ENCODE results near the gene CYP20A1. TPM values are rescaled to one million over a fixed set of nuclear protein-coding genes. Genes with fewer than 3 reads are reported as not detected.
"Not testable (repeated sequence)": the region's sequence is repeated elsewhere in the genome, so short reads cannot be mapped to it uniquely, and the experiment has no call there.

Gene CYP20A1
- total RNA-seq = 10 to 100 TPM; 12.7 to 16.2 TPM
- long read RNA-seq, transcript CYP20A1-207 (11 exons, 1,359 nt) = minor isoform, 5 of 20 reads
- long read RNA-seq, transcript CYP20A1-201 (13 exons, 1,949 nt) = major isoform, 6 of 20 reads
- long read RNA-seq, partial matches to known transcripts = 3 of 20 reads
- long read RNA-seq, other reads (novel, unspliced or antisense) = 4 of 20 reads

GRCh38 chr2:203238704-203239526, at the start of gene CYP20A1:
Gene CYP20A1, plus strand, starts transcription at chr2:203239018. Its CDS starts 45 bp downstream, at chr2:203239063.
- DNase-seq = peak; percentile 98

DNA sequence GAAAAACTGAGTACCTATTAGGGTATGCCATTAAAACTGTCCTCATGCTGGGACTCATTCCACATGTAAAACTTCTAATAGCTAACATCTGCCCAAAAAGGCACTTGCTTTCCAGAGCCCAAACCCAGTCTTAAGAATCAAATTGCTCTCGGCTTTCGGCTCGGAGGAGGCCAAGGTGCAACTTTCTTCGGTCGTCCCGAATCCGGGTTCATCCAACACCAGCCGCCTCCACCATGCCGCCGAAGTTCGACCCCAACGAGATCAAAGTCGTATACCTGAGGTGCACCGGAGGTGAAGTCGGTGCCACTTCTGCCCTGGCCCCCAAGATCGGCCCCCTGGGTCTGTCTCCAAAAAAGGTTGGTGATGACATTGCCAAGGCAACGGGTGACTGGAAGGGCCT, 48.3 kb upstream of the CYP20A1 start:
- ATAC-seq; intact Hi-C loops (cut with DNase I); DNase-seq: not testable (repeated sequence)

More at GRCh38 chr2:203238704-203239526, at the start of gene CYP20A1:
- peak; percentile 98 to 99 for ATAC-seq
- intact Hi-C loops (cut with DNase I) = no loop called here

GRCh38 chr2:203191026-203191425, 47.8 kb upstream of the CYP20A1 start:
- intact Hi-C loops (cut with DNase I); DNase-seq: not testable (repeated sequence)

GRCh38 chr2:203191961-203192360, 46.9 kb upstream of the CYP20A1 start:
- intact Hi-C loops (cut with DNase I) = no loop called here
- DNase-seq (no peak), ATAC-seq (no peak)

More at GRCh38 chr2:203191026-203191425, 47.8 kb upstream of the CYP20A1 start:
- ATAC-seq = not testable (repeated sequence)

GRCh38 chr2:203195331-203196036, 43.3 kb upstream of the CYP20A1 start:
- intact Hi-C loops (cut with DNase I) = no loop called here
- no peak for ATAC-seq
- no peak for DNase-seq

DNA sequence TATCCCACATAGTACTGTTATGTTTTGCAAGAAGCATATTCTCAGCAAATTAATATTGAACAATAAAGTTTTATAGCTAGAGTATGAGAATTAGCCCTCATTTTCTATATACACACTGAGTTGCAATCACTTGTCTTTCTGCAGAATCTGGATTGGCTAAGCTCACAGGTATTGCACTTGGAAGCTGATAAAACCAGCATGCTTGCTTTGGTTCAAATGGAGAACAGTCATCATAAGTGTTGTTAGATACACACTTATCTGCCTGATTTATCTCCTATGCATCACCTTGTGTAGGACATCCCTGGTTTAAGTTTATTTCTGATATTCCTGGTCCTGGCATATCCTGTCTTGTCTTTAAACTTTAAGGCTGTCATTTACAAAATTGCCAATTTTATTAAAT, 38.0 kb upstream of the CYP20A1 start:
- ATAC-seq (no peak), DNase-seq (no peak)
- intact Hi-C loops (cut with DNase I) = no loop called here

DNA sequence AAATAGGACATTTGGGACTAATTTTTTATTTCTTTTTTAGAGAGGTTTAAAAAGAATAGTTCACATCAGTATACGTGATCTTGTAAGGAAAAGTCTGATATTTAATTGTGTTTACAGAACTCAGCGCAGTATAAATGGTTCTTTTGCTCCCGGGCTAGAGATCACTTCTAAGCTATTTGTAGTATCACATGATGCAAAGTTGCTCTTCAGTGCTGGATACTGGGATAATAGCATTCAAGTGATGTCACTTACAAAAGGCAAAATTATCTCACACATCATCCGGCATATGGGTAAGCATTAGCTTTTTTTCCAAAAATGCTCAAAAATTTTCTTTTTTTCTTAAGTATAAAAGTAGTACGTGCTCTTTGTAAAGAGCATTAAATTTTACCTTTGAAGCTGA, 37.4 kb upstream of the CYP20A1 start:
- DNase-seq (no peak), ATAC-seq (no peak)
- intact Hi-C loops (cut with DNase I) = no loop called here

DNA sequence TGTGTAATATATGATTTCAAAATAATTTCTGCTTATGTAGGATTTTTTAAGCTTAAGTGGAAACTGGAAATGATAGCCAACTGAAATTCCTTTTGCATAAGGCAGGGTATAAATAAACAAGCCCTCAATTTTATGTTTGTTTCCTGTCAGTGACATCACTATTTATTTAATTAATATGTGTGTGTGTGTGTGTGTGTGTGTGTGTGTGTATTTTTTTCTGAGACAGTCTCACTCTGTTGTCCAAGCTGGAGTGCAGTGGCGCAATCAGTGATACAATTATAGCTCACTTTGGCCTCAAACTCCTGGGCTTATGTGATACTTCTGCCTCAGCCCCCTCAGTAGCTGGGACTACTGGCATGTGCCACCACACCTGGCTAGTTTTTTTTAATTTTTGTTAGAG, 29.3 kb upstream of the CYP20A1 start:
- ATAC-seq = no peak
- no peak for DNase-seq
- intact Hi-C loops (cut with DNase I) = no loop called here

GRCh38 chr2:203225423-203226039, 13.3 kb upstream of the CYP20A1 start:
- peak in 1 of 2 donors; percentile 26 for ATAC-seq
- intact Hi-C loops (cut with DNase I) = loop anchor here in 1 of 2 donors (5.0 kb wide), 1 partner anchor 227 kb away; no protein-coding TSS in a partner anchor

DNA sequence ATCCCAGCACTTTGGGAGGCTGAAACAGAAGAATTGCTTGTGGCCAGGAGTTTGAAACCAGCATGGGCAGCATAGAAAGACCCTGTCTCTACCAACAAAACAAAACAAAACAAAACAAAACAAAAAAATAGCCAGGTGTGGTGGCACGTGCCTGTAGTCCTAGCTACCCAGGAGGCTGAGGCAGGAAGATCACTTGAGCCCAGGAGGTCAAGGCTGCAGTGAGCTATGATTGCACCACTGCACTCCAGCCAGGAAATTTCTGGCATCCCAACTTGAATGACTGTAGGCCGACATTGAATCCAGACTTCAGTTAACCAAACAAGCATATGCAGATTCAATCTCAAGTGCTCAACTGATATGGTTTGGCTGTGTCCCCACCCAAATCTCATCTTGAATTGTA, 9.1 kb upstream of the CYP20A1 start:
- intact Hi-C loops (cut with DNase I) = loop anchor here in 1 of 2 donors (5.0 kb wide), 1 partner anchor 223 kb away; no protein-coding TSS in a partner anchor
- not testable (repeated sequence) for ATAC-seq, DNase-seq

More at GRCh38 chr2:203225423-203226039, 13.3 kb upstream of the CYP20A1 start:
- no peak for DNase-seq

DNA sequence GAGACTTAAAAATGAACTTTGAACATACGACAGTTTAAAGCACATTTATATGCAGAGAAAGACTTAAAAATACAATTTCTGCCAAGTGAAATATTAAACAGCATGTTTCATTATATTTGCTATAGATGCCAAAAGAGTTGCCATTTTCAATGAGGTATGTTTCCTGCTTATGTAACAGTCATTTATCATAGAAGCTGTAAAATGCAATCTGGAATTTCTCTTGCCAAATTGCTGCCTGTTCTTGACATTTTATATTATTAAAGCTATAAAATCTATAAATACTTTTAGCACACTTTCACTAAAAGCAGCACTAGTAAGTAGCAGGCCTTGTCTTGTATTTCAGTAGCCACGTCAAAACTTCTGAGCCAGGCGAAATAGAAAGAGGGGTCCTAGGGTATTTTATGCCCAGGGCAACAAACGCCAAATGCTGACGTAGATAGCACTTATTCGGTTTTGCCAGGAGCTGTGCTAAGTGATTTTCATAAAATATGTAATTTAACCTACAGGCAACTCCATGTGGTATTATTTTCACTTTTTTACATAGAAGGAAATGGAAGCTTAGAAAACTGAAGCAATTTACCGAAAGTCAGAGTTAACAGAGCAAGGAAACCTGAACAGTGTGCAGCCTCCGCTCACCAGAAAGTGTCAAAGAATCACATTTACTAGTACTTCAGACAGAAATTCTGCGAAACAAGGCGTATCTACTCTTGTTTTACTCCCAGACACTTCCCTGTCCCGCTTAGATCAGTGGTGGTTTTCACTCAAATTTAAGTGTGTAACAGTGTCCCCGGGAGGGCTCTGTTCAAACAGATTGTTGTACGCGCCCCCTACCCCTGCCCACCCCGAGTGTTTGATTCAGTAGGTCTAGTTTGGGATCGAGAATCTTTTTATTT, 1.2 kb upstream of the CYP20A1 start:
- ATAC-seq (no peak), DNase-seq (no peak)
- intact Hi-C loops (cut with DNase I) = no loop called here

GRCh38 chr2:203238292-203238703, 520 bp upstream of the CYP20A1 start:
- DNase-seq (no peak), ATAC-seq (no peak)
- intact Hi-C loops (cut with DNase I) = no loop called here

DNA sequence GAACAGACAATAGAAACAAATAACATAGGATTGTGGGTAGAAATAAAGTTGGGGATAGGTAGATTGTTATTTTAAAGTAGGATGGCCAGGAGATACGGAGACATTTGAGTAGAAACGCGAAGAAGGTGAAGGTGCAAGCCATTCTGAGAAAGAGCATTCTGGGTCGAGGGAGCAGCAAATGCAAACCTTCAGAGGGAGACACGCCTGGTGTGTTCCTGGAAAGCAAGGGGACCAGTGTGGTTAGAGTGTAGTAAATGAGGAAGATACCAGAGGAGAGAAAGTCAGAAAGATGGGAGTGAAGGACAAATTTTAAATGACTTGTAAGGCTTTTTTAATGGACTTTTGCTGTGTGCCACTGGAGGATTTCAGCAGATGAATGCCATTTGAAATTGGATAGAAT, 1.7 kb downstream of the CYP20A1 start:
- intact Hi-C loops (cut with DNase I) = no loop called here
- no peak for ATAC-seq
- no peak for DNase-seq

- intact Hi-C loops (cut with DNase I) = no loop called here
- ATAC-seq (no peak), DNase-seq (no peak)
Observed at GRCh38 chr2:203242518-203242917, 3.7 kb downstream of the CYP20A1 start.

DNA sequence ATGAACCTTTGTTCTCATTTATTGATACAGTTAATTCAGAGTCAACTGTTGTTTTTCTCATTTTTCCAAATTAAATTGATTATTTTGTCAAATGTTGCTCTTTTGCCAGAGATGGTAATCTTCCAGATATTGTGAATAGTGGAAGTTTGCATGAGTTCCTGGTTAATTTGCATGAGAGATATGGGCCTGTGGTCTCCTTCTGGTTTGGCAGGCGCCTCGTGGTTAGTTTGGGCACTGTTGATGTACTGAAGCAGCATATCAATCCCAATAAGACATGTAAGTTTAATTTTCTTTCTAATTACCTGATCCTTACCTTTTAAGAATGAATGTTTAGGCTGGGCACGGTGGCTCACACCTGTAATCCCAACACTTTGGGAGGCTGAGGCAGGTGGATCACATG, 7.8 kb downstream of the CYP20A1 start:
- DNase-seq (no peak), ATAC-seq (no peak)
- intact Hi-C loops (cut with DNase I) = no loop called here

DNA sequence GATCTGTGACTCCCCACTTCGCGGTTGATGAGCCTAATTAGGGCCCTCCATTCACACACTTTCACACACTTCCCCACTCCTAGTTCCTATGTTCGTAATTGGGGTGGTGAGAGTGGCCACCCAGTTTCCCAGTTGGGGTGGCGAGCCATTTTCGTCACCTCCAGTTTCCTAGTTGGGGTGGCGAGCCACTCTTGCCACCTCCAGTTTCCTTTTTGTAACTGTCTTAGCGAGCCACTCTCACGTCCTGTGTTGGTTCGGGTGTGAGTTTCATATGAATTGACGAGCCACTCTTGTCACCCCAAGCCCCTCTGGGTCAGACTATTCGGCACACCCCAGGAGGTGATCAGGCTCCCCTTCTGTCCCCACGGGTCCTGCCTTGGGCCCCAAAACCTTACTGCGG, 14.0 kb downstream of the CYP20A1 start:
- DNase-seq (no peak), ATAC-seq (no peak)
- intact Hi-C loops (cut with DNase I) = no loop called here

DNA sequence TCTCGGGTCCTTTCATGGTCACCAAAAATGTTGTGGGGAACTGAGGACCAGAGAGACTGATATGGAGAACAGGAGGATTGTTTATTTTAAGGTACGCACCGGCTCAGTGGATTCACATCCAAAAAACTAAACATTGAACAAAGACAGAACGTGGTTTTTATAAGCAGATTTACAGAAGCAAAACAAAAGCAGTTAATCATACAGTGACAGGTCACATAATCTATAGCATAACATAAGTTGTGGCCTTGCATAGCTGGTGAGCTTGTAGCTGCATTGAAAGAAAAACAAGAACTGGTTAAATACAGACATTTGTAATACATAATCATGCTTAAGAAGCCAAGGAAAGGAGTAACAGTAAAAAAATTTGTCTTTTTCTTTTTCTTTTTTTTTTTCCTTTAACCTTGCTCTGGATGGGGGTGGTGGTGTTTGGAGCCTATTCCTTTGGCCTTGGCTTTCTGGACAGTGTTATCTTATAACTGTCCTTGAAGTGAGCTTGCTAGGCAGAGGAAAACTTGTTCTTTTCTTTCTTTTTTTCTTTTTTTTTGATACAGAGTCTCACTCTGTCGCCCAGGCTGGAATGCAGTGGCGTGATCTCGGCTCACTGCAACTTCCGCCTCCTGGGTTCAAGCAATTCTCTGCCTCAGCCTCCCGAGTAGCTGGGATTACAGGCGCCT, 14.7 kb downstream of the CYP20A1 start:
- DNase-seq; intact Hi-C loops (cut with DNase I); ATAC-seq: not testable (repeated sequence)
